Measurements from ENCODE around the gene SPAG5. TPM values are rescaled to one million over a fixed set of nuclear protein-coding genes. Genes with fewer than 3 reads are reported as not detected.

SPAG5 gene
- total RNA-seq, 1 experiment from 2014 or later: 113 TPM

DNA sequence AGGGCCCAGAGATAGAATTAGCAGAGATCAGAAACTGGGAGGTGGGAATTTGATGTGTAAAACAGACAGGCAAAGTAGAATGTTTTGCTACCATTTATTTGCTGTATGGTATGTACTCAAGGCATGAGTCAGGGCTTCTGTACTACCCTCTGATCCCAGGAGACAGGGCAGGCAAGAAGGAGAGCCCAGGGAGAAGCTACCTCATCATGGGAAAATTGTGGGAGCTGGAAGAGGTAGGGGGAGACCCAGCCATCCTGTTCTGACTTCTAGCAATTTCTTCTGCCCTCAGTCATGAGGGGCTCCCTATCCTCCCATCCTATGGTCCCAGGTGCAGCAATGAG lies 25.8 kb downstream of the SPAG5 start:
- Histone ChIP-seq H3K9me3 (no peaks in the 10 kb centered on the region), H3K36me3 (ENCODE audit: control insufficient read depth, insufficient read depth, low read length) (no peaks in the 10 kb centered on the region), H3K27me3 (replicated peaks; ENCODE audit: control insufficient read depth, insufficient read depth, low read length) (no peaks in the 10 kb centered on the region), H3K4me1 (peaks cover 32% of the 10 kb centered on the region), H3K4me3 (ENCODE audit: low read depth, low read length) (no peak overlapping the region)
- Mint-ChIP-seq H3K36me3 (ENCODE audit: insufficient read depth, unreplicated experiment) (peaks cover 14% of the 10 kb centered on the region), H3K9me3 (ENCODE audit: unreplicated experiment) (no peaks in the 10 kb centered on the region), H3K4me3 (ENCODE audit: unreplicated experiment) (no peak overlapping the region), H3K27ac (ENCODE audit: unreplicated experiment) (peak overlapping the region; percentile 85), H3K27me3 (ENCODE audit: insufficient read depth, unreplicated experiment) (no peaks in the 10 kb centered on the region), H3K4me1 (ENCODE audit: low read depth, unreplicated experiment) (peaks cover 20% of the 10 kb centered on the region)
- TF ChIP-seq, protein P1, sequence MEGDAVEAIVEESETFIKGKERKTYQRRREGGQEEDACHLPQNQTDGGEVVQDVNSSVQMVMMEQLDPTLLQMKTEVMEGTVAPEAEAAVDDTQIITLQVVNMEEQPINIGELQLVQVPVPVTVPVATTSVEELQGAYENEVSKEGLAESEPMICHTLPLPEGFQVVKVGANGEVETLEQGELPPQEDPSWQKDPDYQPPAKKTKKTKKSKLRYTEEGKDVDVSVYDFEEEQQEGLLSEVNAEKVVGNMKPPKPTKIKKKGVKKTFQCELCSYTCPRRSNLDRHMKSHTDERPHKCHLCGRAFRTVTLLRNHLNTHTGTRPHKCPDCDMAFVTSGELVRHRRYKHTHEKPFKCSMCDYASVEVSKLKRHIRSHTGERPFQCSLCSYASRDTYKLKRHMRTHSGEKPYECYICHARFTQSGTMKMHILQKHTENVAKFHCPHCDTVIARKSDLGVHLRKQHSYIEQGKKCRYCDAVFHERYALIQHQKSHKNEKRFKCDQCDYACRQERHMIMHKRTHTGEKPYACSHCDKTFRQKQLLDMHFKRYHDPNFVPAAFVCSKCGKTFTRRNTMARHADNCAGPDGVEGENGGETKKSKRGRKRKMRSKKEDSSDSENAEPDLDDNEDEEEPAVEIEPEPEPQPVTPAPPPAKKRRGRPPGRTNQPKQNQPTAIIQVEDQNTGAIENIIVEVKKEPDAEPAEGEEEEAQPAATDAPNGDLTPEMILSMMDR (IDR thresholded peaks at IDR 0.05; ENCODE audit: insufficient read depth in 1 of 2, low read depth in 1 of 2, low read length in 1 of 2, severe bottlenecking in 1 of 2, unreplicated experiment in 1 of 2): no peak
- intact Hi-C loops (cut with micrococcal nuclease; ENCODE audit: unreplicated experiment): loop anchor here (10.0 kb wide), 1 partner anchor 238 kb away; the partner anchor contains the start of genes IFT20 and TNFAIP1
- ChIA-PET CTCF (interaction anchor here (0.5 kb wide), 1 partner anchor 37 kb away, joined by 4 read pairs; no protein-coding TSS in a partner anchor), POLR2A (no interaction called here)
- no TSS peak for BruUV-seq (replicated peaks)
- no peak for DNase-seq

DNA sequence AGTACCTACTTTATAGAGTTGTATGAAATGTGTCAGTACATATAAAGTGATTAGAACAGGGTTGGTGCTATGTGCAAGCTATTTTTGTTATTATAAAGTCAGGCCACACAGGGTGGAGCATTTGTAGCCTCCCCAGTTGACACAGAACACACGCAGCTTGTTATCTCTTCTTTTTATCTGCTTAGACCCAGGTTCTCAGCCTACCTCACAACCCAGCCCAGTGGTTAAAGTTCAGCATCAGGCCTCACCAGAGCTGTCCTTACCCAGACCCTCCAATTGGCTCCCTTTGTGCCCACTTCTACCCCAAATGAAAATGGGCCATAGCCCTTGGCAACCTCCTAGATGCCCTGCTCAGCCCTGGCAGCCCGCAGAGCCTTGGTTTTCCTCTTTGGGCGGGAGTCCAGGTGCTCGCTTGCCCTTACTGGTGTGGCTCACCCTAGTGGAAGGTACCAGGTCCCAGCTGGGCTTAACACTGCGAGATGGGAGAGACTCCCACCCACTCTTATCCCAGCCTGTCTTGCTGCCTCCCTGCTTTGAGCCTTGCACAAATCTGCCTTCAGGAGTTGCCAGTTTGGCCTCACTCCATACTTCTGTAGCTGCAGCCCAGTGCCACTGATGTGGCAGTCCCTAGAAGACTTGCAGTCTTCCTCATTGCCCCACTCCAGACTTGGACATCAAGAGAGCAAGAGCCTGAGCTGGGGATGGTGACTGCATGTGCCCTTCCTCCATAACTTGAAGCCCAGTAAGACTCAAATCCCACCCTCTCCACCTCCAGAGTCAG lies 26.4 kb downstream of the SPAG5 start:
- H3K4me3 ChIP-seq (ENCODE audit: low read depth, low read length): peak overlapping the region; percentile 62
- no peaks in the 10 kb centered on the region for H3K27me3 ChIP-seq (replicated peaks; ENCODE audit: control insufficient read depth, insufficient read depth, low read length)
- BruUV-seq (replicated peaks): no TSS peak
- TF ChIP-seq, protein P1 (IDR thresholded peaks at IDR 0.05; ENCODE audit: insufficient read depth in 1 of 2, low read depth in 1 of 2, low read length in 1 of 2, severe bottlenecking in 1 of 2, unreplicated experiment in 1 of 2): no peak
- DNase-seq: no peak
- no peaks in the 10 kb centered on the region for H3K36me3 ChIP-seq (ENCODE audit: control insufficient read depth, insufficient read depth, low read length)
- no peaks in the 10 kb centered on the region for H3K9me3 ChIP-seq
- POLR2A ChIA-PET: interaction anchor here (0.5 to 2.2 kb wide), 4 partner anchors 26 to 147 kb away, joined by 3 to 7 read pairs (median 6); partner anchors contain the start of genes BLTP2, SDF2 and SUPT6H
- peaks cover 32% of the 10 kb centered on the region for H3K4me1 ChIP-seq
- H3K4me3 Mint-ChIP-seq (ENCODE audit: unreplicated experiment): peak overlapping the region; percentile 89
- CTCF ChIA-PET: interaction anchor here (0.5 to 2.0 kb wide), 4 partner anchors 24 to 73 kb away, joined by 3 to 6 read pairs (median 5); partner anchors contain the start of gene BLTP2
- H3K4me1 Mint-ChIP-seq (ENCODE audit: low read depth, unreplicated experiment): peaks cover 20% of the 10 kb centered on the region
- H3K36me3 Mint-ChIP-seq (ENCODE audit: insufficient read depth, unreplicated experiment): peaks cover 19% of the 10 kb centered on the region
- intact Hi-C loops (cut with micrococcal nuclease; ENCODE audit: unreplicated experiment): loop anchor here (10.0 kb wide), 1 partner anchor 238 kb away; the partner anchor contains the start of genes IFT20 and TNFAIP1
- H3K27ac Mint-ChIP-seq (ENCODE audit: unreplicated experiment): peak overlapping the region; percentile 85
- H3K9me3 Mint-ChIP-seq (ENCODE audit: unreplicated experiment): no peaks in the 10 kb centered on the region
- no peaks in the 10 kb centered on the region for H3K27me3 Mint-ChIP-seq (ENCODE audit: insufficient read depth, unreplicated experiment)

DNA sequence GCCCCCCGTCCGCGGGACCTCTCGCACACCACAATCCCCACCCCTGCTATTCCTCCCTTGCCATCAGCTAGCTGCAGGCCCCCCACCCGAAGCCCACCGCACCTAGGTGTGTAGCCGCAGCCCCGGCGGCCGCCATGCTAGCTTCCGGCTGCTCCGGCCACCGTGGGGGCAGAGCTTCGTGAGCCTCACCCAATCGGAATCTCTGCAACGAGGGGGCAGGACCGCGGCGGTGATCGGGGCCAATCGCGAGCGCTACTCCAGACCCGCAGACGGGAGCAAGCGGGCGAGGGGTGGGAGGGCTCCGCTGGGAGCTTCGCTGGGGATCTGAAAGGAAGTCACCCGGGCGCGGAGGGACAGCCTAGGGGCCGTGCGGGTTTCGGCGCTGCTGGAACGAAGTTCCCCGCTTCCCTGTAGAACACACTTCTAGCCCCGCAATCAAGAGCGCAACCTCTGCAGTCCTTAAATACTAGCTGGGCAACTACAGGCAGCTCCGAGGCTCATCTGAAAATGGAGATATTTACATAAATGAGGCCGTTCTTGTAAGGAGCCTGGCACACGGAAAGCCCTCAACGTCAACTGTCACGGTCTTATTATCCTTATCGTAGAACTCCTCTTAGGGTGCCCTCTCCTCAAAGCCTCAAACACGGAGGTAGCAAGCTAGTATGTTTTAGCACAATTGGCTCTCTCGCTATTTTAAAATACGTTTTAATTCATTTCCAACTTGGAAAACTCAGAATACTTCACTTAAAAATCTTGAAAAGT lies 27.3 kb downstream of the SPAG5 start, which contains the start of gene PIGS:
PIGS (minus strand) TSS at position 164 of the 762 bp plus-strand sequence; CDS start at position 136, 28 bp downstream.
- no peaks in the 10 kb centered on the region for H3K9me3 ChIP-seq
- Mint-ChIP-seq H3K4me3 (ENCODE audit: unreplicated experiment) (peak within 1 kb of the TSS; percentile 89), H3K27me3 (ENCODE audit: insufficient read depth, unreplicated experiment) (no peaks in the 10 kb centered on the region)

More for the DNA sequence above, 27.3 kb downstream of the SPAG5 start, which contains the start of gene PIGS:
- ChIA-PET POLR2A (interaction anchor here (0.6 to 2.2 kb wide), 10 partner anchors 21 to 205 kb away, joined by 3 to 8 read pairs (median 4); partner anchors contain the start of genes BLTP2, RPL23A, SDF2 and SUPT6H), CTCF (interaction anchor here (0.7 to 2.0 kb wide), 8 partner anchors 19 to 236 kb away, joined by 3 to 6 read pairs (median 4); partner anchors contain the start of genes BLTP2, IFT20, RPL23A and TNFAIP1)
- intact Hi-C loops (cut with micrococcal nuclease; ENCODE audit: unreplicated experiment): loop anchor here (10.0 kb wide), 1 partner anchor 237 kb away; the partner anchor contains the start of genes IFT20 and TNFAIP1
- Mint-ChIP-seq H3K36me3 (ENCODE audit: insufficient read depth, unreplicated experiment) (peaks cover 14% of the 10 kb centered on the region), H3K4me1 (ENCODE audit: low read depth, unreplicated experiment) (peaks cover 20% of the 10 kb centered on the region), H3K27ac (ENCODE audit: unreplicated experiment) (peak within 1 kb of the TSS; percentile 85), H3K9me3 (ENCODE audit: unreplicated experiment) (no peaks in the 10 kb centered on the region)
- TSS peak; percentile 88 for BruUV-seq (replicated peaks)
- Histone ChIP-seq H3K36me3 (ENCODE audit: control insufficient read depth, insufficient read depth, low read length) (no peaks in the 10 kb centered on the region), H3K4me3 (ENCODE audit: low read depth, low read length) (peak within 1 kb of the TSS; percentile 62), H3K4me1 (peaks cover 24% of the 10 kb centered on the region), H3K27me3 (replicated peaks; ENCODE audit: control insufficient read depth, insufficient read depth, low read length) (no peaks in the 10 kb centered on the region)
- peak; percentile 97 for DNase-seq
- TF ChIP-seq, protein P1 (IDR thresholded peaks at IDR 0.05; ENCODE audit: insufficient read depth in 1 of 2, low read depth in 1 of 2, low read length in 1 of 2, severe bottlenecking in 1 of 2, unreplicated experiment in 1 of 2): no peak

Data from Caco-2 (cell line).